HG02678 (cell line): ENCODE results near the gene KCNJ1.

Experiments used
- ATAC-seq: cut with Tn5 transposase; IDR thresholded peaks from one replicate; pipeline ENCODE4 v1.9.1; 2021; ENCODE audit warnings: mild to moderate bottlenecking, moderate library complexity; ENCODE audit not compliant: unreplicated experiment

Gene KCNJ1

GRCh38 chr11:128854841-128855240 is 12.3 kb downstream of the KCNJ1 start:
- no peak for ATAC-seq

GRCh38 chr11:128853559-128853958 is 13.5 kb downstream of the KCNJ1 start:
- ATAC-seq = no peak

DNA sequence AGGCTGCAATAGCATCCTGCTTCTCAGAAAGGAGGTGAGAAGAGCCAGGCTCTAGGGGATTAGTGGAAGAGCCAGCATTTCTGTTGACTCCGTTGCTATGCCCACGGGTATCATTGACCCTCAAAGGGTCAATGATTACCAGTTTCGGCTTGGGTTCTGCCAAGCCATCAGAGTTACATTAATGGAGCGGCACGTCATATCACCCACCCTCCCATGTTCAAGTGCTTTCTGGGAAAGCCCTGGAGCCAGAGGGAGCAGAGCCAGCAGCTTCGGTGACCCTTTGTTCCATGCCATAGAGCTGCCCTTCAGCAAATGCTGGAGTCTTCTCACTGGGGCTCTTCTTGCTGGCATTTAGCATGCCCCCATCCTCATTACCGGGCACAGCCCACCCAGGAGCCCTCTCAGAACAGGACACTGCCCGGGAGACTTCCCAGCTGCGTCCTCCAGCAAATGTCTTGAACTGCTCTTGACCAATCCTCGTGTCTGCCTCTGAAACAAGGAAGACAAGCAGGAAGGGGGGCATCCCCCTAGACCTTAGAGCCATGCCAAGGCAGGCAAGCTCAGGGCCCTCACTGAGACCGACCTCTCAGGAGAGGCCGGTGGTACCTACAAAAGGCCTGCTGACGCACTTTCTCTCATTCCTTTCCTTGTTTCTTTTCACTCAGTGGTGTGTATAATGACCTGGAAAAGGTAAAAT is 14.6 kb downstream of the KCNJ1 start:
- no peak for ATAC-seq

DNA sequence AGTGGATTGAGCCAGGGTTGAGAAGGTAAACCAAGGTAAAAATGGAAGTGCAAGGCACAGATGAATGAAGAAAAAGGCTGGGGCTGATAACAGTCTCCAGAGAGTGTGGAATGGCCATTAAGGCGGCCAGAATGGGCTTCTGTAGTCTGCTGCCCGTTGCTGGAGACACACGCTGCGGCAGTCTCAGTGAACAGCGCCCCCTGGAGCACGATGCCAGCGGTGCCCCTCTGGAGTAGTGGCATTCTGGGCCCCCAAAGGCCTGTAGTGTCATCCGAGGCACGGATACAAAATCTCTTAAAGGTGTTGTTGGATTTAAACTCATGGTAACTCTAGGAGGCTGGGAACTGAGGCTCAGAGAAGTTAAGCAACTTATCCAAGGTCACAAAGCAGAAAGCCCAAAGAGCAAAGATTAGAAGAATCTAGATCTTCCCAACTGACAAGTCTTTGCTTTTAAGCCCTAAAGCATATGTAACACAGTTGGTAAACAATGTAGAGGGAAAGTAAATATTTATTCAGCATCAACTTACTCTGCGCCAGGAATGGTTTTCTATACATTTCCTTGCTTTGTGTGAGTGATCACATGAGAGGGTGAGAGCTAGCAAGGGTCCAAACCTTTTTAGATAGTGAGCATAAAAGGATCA is 18.2 kb downstream of the KCNJ1 start:
- ATAC-seq = peak; percentile 77

- ATAC-seq = no peak
Measured at GRCh38 chr11:128846985-128847384, 20.1 kb downstream of the KCNJ1 start.

DNA sequence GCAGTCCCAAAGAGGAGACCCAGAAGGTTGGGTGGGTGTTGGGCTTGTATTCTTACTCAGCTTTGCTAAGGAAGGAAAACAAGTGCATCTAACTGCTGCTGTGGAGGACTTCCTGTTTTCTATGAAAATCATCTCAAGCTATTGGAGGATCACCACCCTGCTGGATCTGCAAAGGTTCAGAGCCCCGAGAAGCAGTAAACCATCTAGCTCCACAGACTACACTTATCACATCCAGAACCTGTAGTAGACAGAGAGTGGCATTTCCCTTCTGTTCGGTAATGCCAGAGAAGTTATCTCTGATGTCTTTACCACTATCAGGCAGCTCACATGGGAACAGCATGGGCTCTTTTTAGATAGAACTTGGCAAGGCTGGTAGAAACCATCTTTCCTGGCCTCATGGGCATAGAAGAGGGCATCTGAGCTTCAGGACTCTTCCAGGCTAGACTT is 21.7 kb downstream of the KCNJ1 start:
- no peak for ATAC-seq

DNA sequence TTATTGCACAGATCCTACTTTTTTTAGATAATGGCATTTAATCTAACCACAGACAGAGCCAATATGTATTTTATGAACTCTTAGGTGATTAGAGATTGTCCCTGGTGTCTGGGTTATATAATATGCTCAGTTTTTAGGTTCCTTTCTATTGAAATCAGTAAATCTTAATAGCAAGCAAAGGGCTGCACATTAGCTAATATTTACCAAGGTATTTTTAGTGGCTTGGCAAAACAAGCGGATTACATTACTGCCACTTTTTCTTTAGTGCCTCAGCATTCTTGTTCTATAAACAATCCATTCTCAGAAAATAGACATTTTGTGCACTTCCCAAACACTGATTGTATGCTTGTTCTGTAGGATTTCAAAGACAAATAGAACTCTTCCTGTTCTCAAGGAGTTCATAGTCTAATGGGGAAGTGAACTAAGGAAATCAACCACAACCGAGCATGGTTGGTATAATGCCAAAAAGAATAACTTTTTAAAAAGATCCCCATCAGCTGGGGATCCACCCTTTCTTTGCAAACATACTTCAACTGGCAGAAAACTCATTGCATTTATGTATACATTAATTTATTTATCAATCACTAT is 23.8 kb downstream of the KCNJ1 start:
- ATAC-seq = no peak

DNA sequence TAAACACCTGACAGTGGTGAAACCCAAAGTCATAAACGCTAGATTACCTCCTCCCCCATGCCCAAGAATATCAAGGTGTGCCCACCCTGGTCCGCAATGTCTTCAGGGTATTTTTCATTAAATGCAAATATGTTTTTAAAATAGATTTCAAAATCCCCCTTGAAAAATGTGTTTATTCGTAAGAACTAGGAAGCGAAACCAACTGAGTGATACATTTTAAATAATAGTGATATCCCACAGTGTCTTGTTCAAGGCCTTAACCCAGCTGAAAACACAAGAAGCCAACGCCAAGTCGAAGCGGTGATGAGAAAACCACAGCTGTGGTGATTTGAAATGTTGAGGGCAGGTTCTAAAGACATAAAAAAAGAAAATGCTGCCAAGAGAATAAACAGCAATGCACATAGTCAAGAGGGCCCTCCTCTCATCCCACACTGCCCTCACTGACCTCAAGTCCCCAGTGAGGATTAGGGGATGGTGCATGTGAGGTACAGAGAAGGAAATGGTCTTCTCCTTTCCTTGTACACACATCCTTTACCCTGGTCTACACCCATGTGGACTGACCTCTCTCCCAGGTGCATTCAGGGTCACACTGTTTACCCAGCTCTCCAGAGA is 25.5 kb downstream of the KCNJ1 start:
- no peak for ATAC-seq

GRCh38 chr11:128840783-128841182 is 26.3 kb downstream of the KCNJ1 start:
- ATAC-seq = no peak

- ATAC-seq = no peak
Measured at GRCh38 chr11:128840137-128840536, 27.0 kb downstream of the KCNJ1 start.

GRCh38 chr11:128839081-128839480 is 28.0 kb downstream of the KCNJ1 start:
- no peak for ATAC-seq

GRCh38 chr11:128837627-128838026 is 29.5 kb downstream of the KCNJ1 start:
- ATAC-seq = no peak

- ATAC-seq = no peak
Measured at GRCh38 chr11:128835741-128836430, 31.2 kb downstream of the KCNJ1 start.

DNA sequence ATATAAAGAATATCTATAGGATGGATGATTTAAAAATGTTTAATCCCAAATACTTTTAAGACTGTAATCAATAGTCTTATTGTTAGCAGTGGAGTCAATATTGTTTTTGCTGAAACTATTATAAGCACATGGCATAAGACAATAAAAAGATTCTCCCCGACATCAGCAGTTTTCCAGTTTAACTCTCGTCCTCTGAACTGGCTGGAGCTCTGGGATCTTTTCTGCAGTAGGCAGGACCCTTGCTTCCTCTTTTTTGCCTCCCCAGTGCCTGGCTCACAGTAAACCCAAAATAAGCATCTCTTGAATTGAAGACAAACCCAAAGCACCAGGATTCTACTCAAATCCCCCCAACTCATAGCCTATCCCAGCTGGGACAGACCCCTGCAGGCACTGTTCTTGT is 32.9 kb downstream of the KCNJ1 start:
- no peak for ATAC-seq

DNA sequence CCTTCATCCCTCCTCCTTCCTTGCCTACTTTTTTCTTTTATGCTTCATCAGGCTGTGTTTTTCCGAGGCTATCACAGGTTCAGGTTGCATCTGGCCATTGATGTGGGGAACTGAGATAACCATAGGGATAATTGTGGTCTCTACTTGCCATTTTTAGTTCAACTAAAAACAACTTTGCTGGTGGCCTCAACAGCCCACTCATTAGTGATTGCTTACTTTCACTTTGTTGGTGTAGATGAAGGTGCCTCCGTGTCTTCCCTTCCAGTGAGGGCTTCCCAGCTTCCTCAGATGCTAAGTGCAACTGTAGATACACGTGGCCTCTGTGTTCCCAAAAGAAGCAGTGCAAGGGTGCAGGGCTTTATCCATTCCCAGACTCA is 35.0 kb downstream of the KCNJ1 start:
- peak; percentile 48 for ATAC-seq

DNA sequence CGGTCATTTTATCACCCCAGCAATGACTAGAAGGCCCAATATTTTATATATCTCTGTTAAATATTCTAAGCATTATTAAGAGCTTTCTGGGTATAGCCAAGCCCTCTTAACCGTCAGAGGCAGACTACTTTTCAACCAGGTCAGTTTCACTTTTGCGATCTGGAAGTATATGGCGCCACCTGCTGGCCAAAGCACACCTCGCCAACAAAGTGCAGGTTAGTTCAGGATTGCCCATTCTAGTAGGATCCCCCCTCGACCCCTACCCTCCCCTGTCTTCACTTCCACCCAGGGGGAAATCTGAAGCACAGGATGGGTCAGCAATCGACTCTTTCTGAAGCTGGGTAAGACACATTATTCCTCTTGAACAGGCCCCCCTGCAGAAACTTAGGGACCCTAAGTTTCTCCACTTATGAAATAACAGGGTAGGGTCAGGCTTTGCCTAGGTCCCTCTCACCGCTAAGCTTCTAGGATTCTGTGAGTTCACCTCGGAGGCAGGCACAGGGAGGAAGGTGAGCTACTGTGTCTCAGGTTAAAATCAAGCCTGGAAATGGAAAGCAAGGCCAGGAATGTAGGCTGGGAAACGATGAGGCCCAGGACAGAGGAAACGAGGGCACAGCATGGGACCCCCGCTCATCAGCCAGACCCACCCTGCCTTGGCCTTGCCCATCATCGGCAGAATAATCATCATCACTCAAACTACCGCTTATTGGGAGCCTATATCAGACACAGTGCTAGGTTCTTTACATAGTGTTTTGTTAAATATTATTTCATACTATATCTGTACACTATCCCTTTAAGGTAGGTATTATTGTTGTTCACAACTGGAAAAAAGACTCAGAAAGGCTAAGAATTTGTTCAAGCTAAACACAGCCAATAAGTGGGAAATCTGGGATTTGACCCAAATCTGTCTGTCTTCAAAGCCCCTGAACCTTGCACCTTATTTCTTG is 35.6 kb downstream of the KCNJ1 start:
- ATAC-seq = peak; percentile 75

DNA sequence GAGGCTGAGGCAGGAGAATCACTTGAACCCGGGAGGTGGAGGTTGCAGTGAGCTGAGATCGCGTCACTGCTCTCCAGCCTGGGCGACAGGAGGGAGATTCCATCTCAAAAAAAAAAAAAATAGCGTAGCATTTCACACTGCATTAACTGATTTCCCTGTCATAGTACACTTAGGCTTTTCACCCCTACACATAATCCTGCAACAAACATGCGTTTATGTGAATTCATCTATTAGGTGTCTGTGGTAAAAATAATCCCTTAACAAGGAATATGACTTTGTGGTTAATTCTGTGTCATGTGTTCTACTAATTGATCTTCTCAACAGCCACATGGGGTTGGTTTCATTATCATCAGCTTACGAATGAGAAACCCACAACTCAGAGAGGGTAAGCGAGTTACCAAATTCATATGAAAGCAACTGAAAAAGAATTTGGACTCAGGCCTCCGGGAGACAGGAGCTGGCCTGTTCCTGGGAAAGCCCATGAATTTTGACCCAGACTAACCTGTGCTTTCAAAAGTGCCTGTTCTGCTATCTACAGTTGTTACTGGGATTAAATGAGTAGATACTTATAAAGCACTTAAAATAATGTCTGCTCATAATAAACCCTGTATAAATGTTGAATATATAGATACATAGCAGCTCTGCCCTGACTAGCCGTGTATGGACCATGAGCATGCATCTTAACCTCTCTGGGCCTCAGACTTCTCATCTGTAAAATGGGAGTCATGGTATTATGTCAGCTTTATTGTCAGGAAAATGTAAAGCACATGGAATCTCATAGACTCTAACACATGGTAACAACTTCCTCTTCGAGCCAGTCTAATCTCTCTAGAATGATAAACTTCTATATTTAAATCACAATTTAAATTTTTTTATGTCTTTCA is 36.6 kb downstream of the KCNJ1 start:
- ATAC-seq = peak; percentile 21

GRCh38 chr11:128828350-128828749 is 38.7 kb downstream of the KCNJ1 start:
- no peak for ATAC-seq

DNA sequence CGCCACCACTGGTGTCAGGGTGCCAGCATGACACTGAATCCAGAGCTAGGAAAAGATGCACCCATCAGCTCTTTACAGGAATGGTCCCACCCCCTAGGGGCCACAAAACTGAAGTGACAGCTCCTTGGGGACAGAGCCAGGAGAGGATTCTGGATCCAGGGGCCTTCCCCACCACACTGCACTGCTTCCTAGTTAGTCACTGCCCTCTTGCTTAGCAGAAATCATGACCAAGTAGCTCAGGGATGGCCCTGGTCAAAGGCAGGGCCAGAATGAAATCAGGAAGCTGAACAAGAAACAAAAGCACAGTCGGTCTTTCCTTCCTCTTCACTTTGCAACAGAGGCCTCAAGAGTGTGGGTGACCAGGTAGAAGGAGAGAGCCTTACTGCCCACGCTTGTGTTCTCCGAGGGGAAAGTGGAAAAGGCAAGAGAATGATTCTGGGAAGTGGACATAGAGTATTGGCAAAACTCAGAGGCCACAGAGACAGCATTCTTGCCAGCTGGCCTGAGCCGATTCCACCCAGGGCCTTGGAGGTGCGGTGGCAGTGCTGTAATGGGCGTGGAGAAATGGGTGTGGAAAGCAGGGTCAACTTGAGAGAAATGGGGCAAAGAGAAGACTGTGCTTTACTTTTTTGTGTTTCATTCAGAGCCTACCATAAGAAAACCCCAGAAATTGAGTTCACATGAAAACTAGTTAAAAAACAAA is 39.8 kb downstream of the KCNJ1 start:
- no peak for ATAC-seq
